Measurements from ENCODE around the gene KIF23. TPM values are rescaled to one million over a fixed set of nuclear protein-coding genes. Genes with fewer than 3 reads are reported as not detected.

The KIF23 gene
- total RNA-seq, 1 experiment from 2014 or later = 68.6 TPM

GRCh38 chr15:69493406-69493805 is 79.3 kb downstream of the KIF23 start:
- H3K4me3 ChIP-seq (ENCODE audit: insufficient read depth, low read depth, low read length) = no peak overlapping the region
- no peak for DNase-seq
- H3K27me3 ChIP-seq (ENCODE audit: control insufficient read depth, insufficient read depth, low read length) = no peaks in the 10 kb centered on the region
- H3K36me3 ChIP-seq (replicated peaks; ENCODE audit: control insufficient read depth, insufficient read depth, low read length) = no peaks in the 10 kb centered on the region

GRCh38 chr15:69496001-69496400 is 81.9 kb downstream of the KIF23 start:
- no peak for DNase-seq
- Histone ChIP-seq H3K36me3 (replicated peaks; ENCODE audit: control insufficient read depth, insufficient read depth, low read length) (no peaks in the 10 kb centered on the region), H3K27me3 (ENCODE audit: control insufficient read depth, insufficient read depth, low read length) (no peaks in the 10 kb centered on the region), H3K4me3 (ENCODE audit: insufficient read depth, low read depth, low read length) (no peak overlapping the region)

- Histone ChIP-seq H3K36me3 (replicated peaks; ENCODE audit: control insufficient read depth, insufficient read depth, low read length) (no peaks in the 10 kb centered on the region), H3K4me3 (ENCODE audit: insufficient read depth, low read depth, low read length) (no peak overlapping the region), H3K27me3 (ENCODE audit: control insufficient read depth, insufficient read depth, low read length) (no peaks in the 10 kb centered on the region)
- DNase-seq = no peak
These were observed 82.9 kb downstream of the KIF23 start for GRCh38 chr15:69497076-69497475.

- Histone ChIP-seq H3K36me3 (replicated peaks; ENCODE audit: control insufficient read depth, insufficient read depth, low read length) (no peaks in the 10 kb centered on the region), H3K27me3 (ENCODE audit: control insufficient read depth, insufficient read depth, low read length) (no peaks in the 10 kb centered on the region), H3K4me3 (ENCODE audit: insufficient read depth, low read depth, low read length) (no peak overlapping the region)
- DNase-seq = no peak
These were observed 83.5 kb downstream of the KIF23 start for GRCh38 chr15:69497667-69498066.

Other genes with a start within 250 kb of the KIF23 start
- gene PAQR5, start 115.4 kb upstream of the KIF23 start, total RNA-seq (2014; rRNA removed; shearing (Covaris generic)) = 3.8 and 3.9 TPM in 2 replicates
- 252 and 393 TPM in 2 replicates for gene RPLP1, start 38.5 kb downstream of the KIF23 start, total RNA-seq (2014; rRNA removed; shearing (Covaris generic))

Data from H7 (cell line).